Measurements from ENCODE around the gene ANKZF1. TPM values are rescaled to one million over a fixed set of nuclear protein-coding genes. Genes with fewer than 3 reads are reported as not detected.
A peak's percentile ranks its signal among the peaks of the same experiment; 100 is the strongest.

ANKZF1 gene
- total RNA-seq, 4 donors from 2014 or later = 45.9 to 97.6 (median 52.5) TPM

- intact Hi-C loops (cut with DNase I; ENCODE audit: low total_unique reads) = no loop called here
- 32 to 54% methylated on average over 2 of the region's 2 CpGs for WGBS, 2 donors
- DNase-seq (ENCODE audit: low spot score in 2 of 2) = no peak
- no peak overlapping the region for H3K4me3 ChIP-seq (ENCODE audit: low read depth, poor library complexity, severe bottlenecking)
- TF ChIP-seq, protein P1, sequence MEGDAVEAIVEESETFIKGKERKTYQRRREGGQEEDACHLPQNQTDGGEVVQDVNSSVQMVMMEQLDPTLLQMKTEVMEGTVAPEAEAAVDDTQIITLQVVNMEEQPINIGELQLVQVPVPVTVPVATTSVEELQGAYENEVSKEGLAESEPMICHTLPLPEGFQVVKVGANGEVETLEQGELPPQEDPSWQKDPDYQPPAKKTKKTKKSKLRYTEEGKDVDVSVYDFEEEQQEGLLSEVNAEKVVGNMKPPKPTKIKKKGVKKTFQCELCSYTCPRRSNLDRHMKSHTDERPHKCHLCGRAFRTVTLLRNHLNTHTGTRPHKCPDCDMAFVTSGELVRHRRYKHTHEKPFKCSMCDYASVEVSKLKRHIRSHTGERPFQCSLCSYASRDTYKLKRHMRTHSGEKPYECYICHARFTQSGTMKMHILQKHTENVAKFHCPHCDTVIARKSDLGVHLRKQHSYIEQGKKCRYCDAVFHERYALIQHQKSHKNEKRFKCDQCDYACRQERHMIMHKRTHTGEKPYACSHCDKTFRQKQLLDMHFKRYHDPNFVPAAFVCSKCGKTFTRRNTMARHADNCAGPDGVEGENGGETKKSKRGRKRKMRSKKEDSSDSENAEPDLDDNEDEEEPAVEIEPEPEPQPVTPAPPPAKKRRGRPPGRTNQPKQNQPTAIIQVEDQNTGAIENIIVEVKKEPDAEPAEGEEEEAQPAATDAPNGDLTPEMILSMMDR (IDR thresholded peaks at IDR 0.05) = no peak
- no peak for TF ChIP-seq POLR2A (IDR thresholded peaks at IDR 0.05)
Observed at GRCh38 chr2:219248845-219249202, 19.2 kb downstream of the ANKZF1 start.

- TF ChIP-seq, protein P1 (IDR thresholded peaks at IDR 0.05) = no peak
- no peak for TF ChIP-seq POLR2A (IDR thresholded peaks at IDR 0.05)
- 13 to 23% methylated on average over 7 of the region's 7 CpGs for WGBS, 2 donors
- H3K4me3 ChIP-seq (ENCODE audit: low read depth, poor library complexity, severe bottlenecking) = no peak overlapping the region
- DNase-seq (ENCODE audit: low spot score in 2 of 2) = peak; percentile 84 to 95
- intact Hi-C loops (cut with DNase I; ENCODE audit: low total_unique reads) = no loop called here
Observed at GRCh38 chr2:219249203-219249980, 19.8 kb downstream of the ANKZF1 start.

DNA sequence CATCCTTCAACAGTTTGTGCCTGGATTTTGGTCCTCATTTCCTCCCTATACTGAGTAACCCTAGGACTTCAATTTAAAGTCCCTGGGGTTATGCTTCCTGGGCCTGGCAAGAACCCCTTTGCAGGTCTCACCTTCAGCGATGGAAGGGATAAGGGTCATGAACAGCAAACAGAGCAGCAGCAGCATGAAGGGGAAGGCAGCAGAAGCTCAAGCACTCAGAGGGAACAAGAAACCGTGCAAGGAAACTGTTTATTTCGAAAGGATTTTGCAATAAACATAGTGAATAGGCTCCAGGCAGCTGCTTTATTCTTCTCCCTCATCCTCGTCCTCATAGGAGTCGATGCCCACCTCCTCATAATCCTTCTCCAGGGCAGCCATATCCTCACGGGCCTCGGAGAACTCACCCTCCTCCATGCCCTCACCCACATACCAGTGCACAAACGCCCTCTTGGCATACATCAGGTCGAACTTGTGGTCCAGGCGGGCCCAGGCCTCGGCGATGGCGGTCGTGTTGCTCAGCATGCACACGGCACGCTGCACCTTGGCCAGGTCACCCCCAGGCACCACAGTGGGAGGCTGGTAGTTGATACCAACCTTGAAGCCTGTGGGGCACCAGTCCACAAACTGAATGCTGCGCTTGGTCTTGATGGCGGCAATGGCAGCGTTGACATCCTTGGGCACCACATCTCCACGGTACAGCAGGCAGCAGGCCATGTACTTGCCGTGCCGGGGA is 20.6 kb downstream of the ANKZF1 start:
- DNase-seq (ENCODE audit: low spot score in 2 of 2) = no peak
- H3K4me3 ChIP-seq (ENCODE audit: low read depth, poor library complexity, severe bottlenecking) = no peak overlapping the region
- 50 to 57% methylated on average over 18 to 22 of the region's 22 CpGs for WGBS, 2 donors
- intact Hi-C loops (cut with DNase I; ENCODE audit: low total_unique reads) = no loop called here
- TF ChIP-seq, protein P1 (IDR thresholded peaks at IDR 0.05) = no peak
- TF ChIP-seq POLR2A (IDR thresholded peaks at IDR 0.05) = no peak

- intact Hi-C loops (cut with DNase I; ENCODE audit: low total_unique reads) = no loop called here
- WGBS, 2 donors = 63 to 71% methylated on average over 6 of the region's 6 CpGs
- no peak overlapping the region for H3K4me3 ChIP-seq (ENCODE audit: low read depth, poor library complexity, severe bottlenecking)
Observed at GRCh38 chr2:219251656-219252055, 22.1 kb downstream of the ANKZF1 start.

GRCh38 chr2:219252084-219252483 is 22.5 kb downstream of the ANKZF1 start:
- DNase-seq (ENCODE audit: low spot score in 2 of 2) = no peak
- no peak overlapping the region for H3K4me3 ChIP-seq (ENCODE audit: low read depth, poor library complexity, severe bottlenecking)
- 35 to 43% methylated on average over 5 of the region's 5 CpGs for WGBS, 2 donors
- intact Hi-C loops (cut with DNase I; ENCODE audit: low total_unique reads) = no loop called here
- TF ChIP-seq, protein P1 (IDR thresholded peaks at IDR 0.05) = no peak
- no peak for TF ChIP-seq POLR2A (IDR thresholded peaks at IDR 0.05)

More at GRCh38 chr2:219251656-219252055, 22.1 kb downstream of the ANKZF1 start:
- no peak for DNase-seq (ENCODE audit: low spot score in 2 of 2)
- no peak for TF ChIP-seq POLR2A (IDR thresholded peaks at IDR 0.05)

DNA sequence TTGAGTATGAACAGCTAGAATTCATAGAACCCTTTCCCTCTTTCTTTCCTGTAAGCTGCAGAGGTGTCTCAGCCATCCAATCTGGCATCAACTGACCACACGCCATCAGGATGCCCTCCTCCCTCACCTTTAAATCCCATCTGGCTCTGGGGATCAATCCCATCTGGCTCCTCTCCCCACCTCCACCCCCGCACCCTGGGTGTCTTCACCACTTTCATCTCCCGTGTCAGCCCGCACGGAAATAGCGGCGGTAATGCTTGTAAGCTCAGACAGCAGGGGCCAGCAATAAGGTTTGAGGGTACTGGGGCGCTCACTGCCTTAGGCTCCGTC is 22.9 kb downstream of the ANKZF1 start:
- DNase-seq (ENCODE audit: low spot score in 2 of 2) = no peak
- WGBS, 2 donors = 6 to 11% methylated on average over 7 to 9 of the region's 9 CpGs
- intact Hi-C loops (cut with DNase I; ENCODE audit: low total_unique reads) = no loop called here
- H3K4me3 ChIP-seq (ENCODE audit: low read depth, poor library complexity, severe bottlenecking) = peak overlapping the region; percentile 57
- no peak for TF ChIP-seq POLR2A (IDR thresholded peaks at IDR 0.05)
- TF ChIP-seq, protein P1 (IDR thresholded peaks at IDR 0.05) = no peak
